Stimulated activated CD8-positive, alpha-beta memory T cell treated with anti-CD3 and anti-CD28 coated beads, Interleukin-15, amount 100 ng/mL, for 24 hours (primary cell): ENCODE data around the gene DCP1B.

Source experiments
- DNase-seq: peaks from one replicate; pipeline ENCODE4 v3.0.0-alpha.2; 2020; ENCODE audit warnings: low read depth

DCP1B gene

GRCh38 chr12:1918884-1919236, 85.4 kb downstream of the DCP1B start:
- DNase-seq, result no peak

GRCh38 chr12:1918081-1918883, 86.0 kb downstream of the DCP1B start, which contains the start of gene CACNA2D4:
Gene CACNA2D4 (minus strand): TSS chr12:1918652. CDS start chr12:1918473, 179 bp downstream.
- DNase-seq, result no peak

GRCh38 chr12:1917172-1918070, 86.8 kb downstream of the DCP1B start:
- no peak for DNase-seq

GRCh38 chr12:1916371-1917171, 87.7 kb downstream of the DCP1B start:
- no peak for DNase-seq

GRCh38 chr12:1915082-1915968, 88.9 kb downstream of the DCP1B start:
- DNase-seq, result no peak

GRCh38 chr12:1914114-1914911, 89.9 kb downstream of the DCP1B start:
- no peak for DNase-seq

- DNase-seq, result no peak
These were observed 90.7 kb downstream of the DCP1B start for GRCh38 chr12:1913377-1914113.

GRCh38 chr12:1912580-1913376, 91.5 kb downstream of the DCP1B start:
- DNase-seq, result no peak

GRCh38 chr12:1911598-1912575, 92.4 kb downstream of the DCP1B start:
- no peak for DNase-seq

- no peak for DNase-seq
These were observed 93.8 kb downstream of the DCP1B start for GRCh38 chr12:1910468-1910867.

GRCh38 chr12:1908758-1909157, 95.5 kb downstream of the DCP1B start:
- DNase-seq, result no peak

- no peak for DNase-seq
These were observed 96.3 kb downstream of the DCP1B start for GRCh38 chr12:1907652-1908611.

GRCh38 chr12:1906579-1906978, 97.7 kb downstream of the DCP1B start:
- no peak for DNase-seq

- DNase-seq, result no peak
These were observed 99.4 kb downstream of the DCP1B start for GRCh38 chr12:1904875-1905274.

- no peak for DNase-seq
These were observed 107.3 kb downstream of the DCP1B start for GRCh38 chr12:1896964-1897363.
